ENCODE results near the gene TAC3. TPM values are rescaled to one million over a fixed set of nuclear protein-coding genes. Genes with fewer than 3 reads are reported as not detected.

The TAC3 gene
- total RNA-seq, 1 donor, result 0.43 TPM

GRCh38 chr12:57033431-57033830 lies 17.1 kb upstream of the TAC3 start:
- no peak overlapping the region for H3K4me3 ChIP-seq (ENCODE audit: low read depth, low read length)
- DNase-seq (ENCODE audit: low read depth), result no peak
- no peak for TF ChIP-seq CTCF (IDR thresholded peaks at IDR 0.05; ENCODE audit: insufficient read depth, low read depth, low read length)

DNA sequence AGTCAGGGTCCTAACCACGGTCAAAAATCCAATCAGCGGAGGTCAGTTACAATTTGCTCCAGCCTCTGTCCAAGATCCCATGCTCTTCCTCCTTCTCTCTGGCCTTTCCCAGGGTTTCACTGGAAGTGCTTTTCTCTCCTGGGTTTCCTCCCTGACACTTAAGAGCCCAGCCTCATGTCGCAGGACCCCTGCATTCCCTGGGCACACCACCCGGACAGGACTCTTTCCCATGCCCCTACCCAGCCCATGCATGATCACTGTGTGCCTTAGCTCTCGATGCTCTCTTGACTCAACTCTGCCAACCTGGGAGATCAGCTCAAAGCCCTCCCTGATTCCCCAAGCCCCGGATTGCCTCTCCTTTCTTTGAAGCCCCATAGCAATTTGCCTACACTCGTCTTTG lies 15.5 kb upstream of the TAC3 start:
- DNase-seq (ENCODE audit: low read depth), result no peak
- TF ChIP-seq CTCF (IDR thresholded peaks at IDR 0.05; ENCODE audit: insufficient read depth, low read depth, low read length), result no peak
- no peak overlapping the region for H3K4me3 ChIP-seq (ENCODE audit: low read depth, low read length)

DNA sequence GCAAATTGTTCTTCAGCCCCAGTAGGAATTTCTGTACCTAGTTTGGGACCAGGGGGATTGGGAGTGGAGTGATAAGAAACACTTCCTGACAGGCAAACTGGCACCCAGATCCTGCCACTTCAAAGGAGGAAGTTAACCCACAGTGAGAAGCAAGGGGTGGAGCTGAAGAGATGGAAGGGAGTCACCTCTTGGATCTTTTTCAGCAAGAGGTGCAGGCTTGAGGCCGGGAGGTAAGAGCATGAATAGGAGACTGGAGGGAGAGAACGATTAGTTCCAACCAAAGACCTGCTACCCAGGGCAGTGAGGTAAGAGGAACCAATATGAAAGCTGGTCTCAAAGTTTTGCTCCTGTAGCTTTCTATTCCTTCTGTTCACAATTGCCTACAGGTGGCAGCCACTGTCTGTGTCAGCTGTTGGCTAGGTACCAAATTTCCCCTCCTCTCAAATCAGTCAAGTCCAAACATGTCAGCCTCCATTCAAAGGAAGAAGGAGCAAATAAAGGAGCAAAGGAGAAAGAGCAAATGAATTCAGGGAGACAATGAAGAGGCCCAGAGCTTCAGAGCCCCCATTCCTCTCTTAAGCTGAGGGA lies 14.9 kb upstream of the TAC3 start:
- H3K4me3 ChIP-seq (ENCODE audit: low read depth, low read length), result no peak overlapping the region
- no peak for TF ChIP-seq CTCF (IDR thresholded peaks at IDR 0.05; ENCODE audit: insufficient read depth, low read depth, low read length)
- DNase-seq (ENCODE audit: low read depth), result no peak

DNA sequence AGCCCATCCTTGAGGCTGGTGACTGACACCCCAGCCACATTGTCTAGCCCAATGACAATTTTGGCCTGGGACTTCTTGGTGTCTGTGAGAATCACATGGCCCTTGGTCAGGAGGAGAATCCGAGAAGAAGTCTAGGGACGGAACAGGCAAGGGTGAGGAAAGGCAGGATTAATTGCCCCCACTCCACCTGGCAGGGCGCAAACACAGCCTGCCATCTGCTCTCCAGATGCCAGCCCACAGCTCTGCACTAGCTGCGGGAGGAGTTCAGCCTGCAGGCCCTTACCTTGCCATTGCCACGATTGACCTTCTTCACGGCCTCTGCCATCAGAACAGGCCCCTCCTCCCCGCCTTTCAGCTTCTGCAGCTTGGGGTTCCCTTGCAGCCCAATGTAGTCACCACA lies 13.1 kb upstream of the TAC3 start:
- H3K4me3 ChIP-seq (ENCODE audit: low read depth, low read length), result no peak overlapping the region
- no peak for TF ChIP-seq CTCF (IDR thresholded peaks at IDR 0.05; ENCODE audit: insufficient read depth, low read depth, low read length)
- no peak for DNase-seq (ENCODE audit: low read depth)

- no peak for TF ChIP-seq CTCF (IDR thresholded peaks at IDR 0.05; ENCODE audit: insufficient read depth, low read depth, low read length)
- H3K4me3 ChIP-seq (ENCODE audit: low read depth, low read length), result no peak overlapping the region
- DNase-seq (ENCODE audit: low read depth), result no peak
Measured at GRCh38 chr12:57027805-57028153, 11.4 kb upstream of the TAC3 start.

GRCh38 chr12:57027011-57027804 lies 10.9 kb upstream of the TAC3 start:
- DNase-seq (ENCODE audit: low read depth), result no peak
- no peak overlapping the region for H3K4me3 ChIP-seq (ENCODE audit: low read depth, low read length)

More at GRCh38 chr12:57027011-57027804, 10.9 kb upstream of the TAC3 start:
- no peak for TF ChIP-seq CTCF (IDR thresholded peaks at IDR 0.05; ENCODE audit: insufficient read depth, low read depth, low read length)
